Placental epithelial cell (primary cell): ENCODE results near the gene TFAP2A. TPM values are rescaled to one million over a fixed set of nuclear protein-coding genes. Genes with fewer than 3 reads are reported as not detected.

ENCODE experiments used
- small RNA-seq: library from RNA; depleted of rRNA; stranded (forward); fragments of <200 nt; gene quantifications from one replicate; pipeline ENCODE3, GENCODE V24; 2012
- total RNA-seq: library from RNA; depleted of rRNA; stranded (reverse); fragments of >200 nt; gene quantifications from 2 replicates; pipeline ENCODE4 v1.2.3, GENCODE V29; 2012

The TFAP2A gene
- total RNA-seq = 19.2 and 24.3 TPM in 2 replicates

DNA sequence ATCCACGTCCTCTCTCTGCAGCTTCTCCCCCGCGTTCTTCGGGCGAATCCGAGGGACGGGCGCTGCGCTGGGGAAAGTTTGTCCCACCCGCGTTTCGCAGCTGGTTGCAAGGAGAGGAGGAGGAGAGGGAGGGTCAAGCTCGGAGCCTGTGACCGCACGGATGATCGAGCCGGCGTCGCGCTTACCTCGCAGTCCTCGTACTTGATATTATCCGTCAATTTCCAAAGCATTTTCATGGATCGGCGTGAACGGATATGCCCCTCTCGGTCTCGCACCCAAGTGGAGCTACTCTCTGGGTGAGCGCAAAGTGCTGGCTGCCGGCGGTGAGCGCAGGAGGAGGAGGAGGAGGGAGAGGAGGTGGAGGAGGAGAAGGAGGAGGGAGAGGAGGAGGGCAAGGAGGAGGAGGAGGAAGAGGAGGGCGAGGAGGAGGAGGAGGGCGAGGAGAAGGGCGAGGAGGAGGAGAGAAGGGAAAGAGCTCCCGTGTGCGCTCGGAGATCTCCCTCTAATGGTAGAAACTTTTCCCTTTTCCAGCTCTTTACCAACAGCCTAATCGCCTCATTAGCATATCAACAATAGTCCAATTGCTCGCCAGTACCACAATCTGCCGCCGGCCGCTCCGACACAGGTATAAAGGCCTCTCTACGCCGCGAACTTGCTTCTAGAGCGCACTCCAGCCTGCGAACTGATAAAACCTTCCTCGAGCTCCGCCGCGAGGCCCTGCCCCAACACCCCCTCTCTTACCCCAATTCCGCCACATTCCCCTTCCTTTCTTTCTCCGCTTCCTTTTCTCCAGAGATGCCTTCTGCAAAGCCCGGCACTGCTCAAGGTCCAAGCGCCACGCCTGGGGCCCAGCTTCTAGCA, at the start of gene TFAP2A:
TFAP2A (minus strand) TSS at position 319 of the 861 bp plus-strand sequence; CDS start at position 236, 83 bp downstream.

Small RNA genes lying within 50 kb of the gene (small RNA-seq; reads per million reads assigned to genes)
- not detected for gene MIR5689

Other genes starting within 250 kb of the TFAP2A start
- gene GCNT2, start 106.3 kb upstream of the TFAP2A start, total RNA-seq = 0.79 TPM in 1 of 2 replicates, not detected in the other